T-helper 1 cell treated with Interleukin-12 subunit alpha and Interleukin-12 subunit beta and Interleukin-4 antibody, amounts not matched to agents 30 μg/mL and 1 μg/mL, for 36 hours (primary cell): ENCODE measurements around the gene FGFR2.

ENCODE experiments used
- H3K27ac Mint-ChIP-seq: one replicate; pipeline ENCODE4 v1.8.0; 2021; ENCODE audit warnings: mild to moderate bottlenecking, mixed read lengths
- H3K27me3 Mint-ChIP-seq: one replicate; pipeline ENCODE4 v1.8.0; 2021; ENCODE audit warnings: low read depth, mixed read lengths
- H3K36me3 Mint-ChIP-seq: one replicate; pipeline ENCODE4 v1.8.0; 2021; ENCODE audit warnings: low read depth, mixed read lengths
- H3K4me1 Mint-ChIP-seq: one replicate; pipeline ENCODE4 v1.8.0; 2021; ENCODE audit warnings: low read depth, mixed read lengths
- H3K4me3 Mint-ChIP-seq: one replicate; pipeline ENCODE4 v1.8.0; 2021; ENCODE audit warnings: mild to moderate bottlenecking, moderate library complexity, mixed read lengths
- H3K9me3 Mint-ChIP-seq: one replicate; pipeline ENCODE4 v1.8.0; 2021; ENCODE audit warnings: mixed read lengths

FGFR2 gene

GRCh38 chr10:121536310-121536913 lies 61.8 kb downstream of the FGFR2 start:
- H3K9me3 Mint-ChIP-seq = no peaks in the 10 kb centered on the region
- H3K4me1 Mint-ChIP-seq = no peaks in the 10 kb centered on the region
- H3K27me3 Mint-ChIP-seq = no peaks in the 10 kb centered on the region
- H3K27ac Mint-ChIP-seq = no peak overlapping the region
- H3K36me3 Mint-ChIP-seq = no peaks in the 10 kb centered on the region
- H3K4me3 Mint-ChIP-seq = no peak overlapping the region

GRCh38 chr10:121535381-121535780 lies 62.9 kb downstream of the FGFR2 start:
- no peaks in the 10 kb centered on the region for H3K36me3 Mint-ChIP-seq
- no peaks in the 10 kb centered on the region for H3K4me1 Mint-ChIP-seq
- no peaks in the 10 kb centered on the region for H3K27me3 Mint-ChIP-seq
- H3K4me3 Mint-ChIP-seq = no peak overlapping the region
- no peak overlapping the region for H3K27ac Mint-ChIP-seq
- H3K9me3 Mint-ChIP-seq = no peaks in the 10 kb centered on the region

GRCh38 chr10:121532292-121532864 lies 65.9 kb downstream of the FGFR2 start:
- no peak overlapping the region for H3K4me3 Mint-ChIP-seq
- no peaks in the 10 kb centered on the region for H3K36me3 Mint-ChIP-seq
- no peak overlapping the region for H3K27ac Mint-ChIP-seq
- no peaks in the 10 kb centered on the region for H3K4me1 Mint-ChIP-seq
- no peaks in the 10 kb centered on the region for H3K27me3 Mint-ChIP-seq
- no peaks in the 10 kb centered on the region for H3K9me3 Mint-ChIP-seq

- Mint-ChIP-seq H3K27me3 (no peaks in the 10 kb centered on the region), H3K4me1 (no peaks in the 10 kb centered on the region), H3K27ac (no peak overlapping the region), H3K4me3 (no peak overlapping the region), H3K9me3 (no peaks in the 10 kb centered on the region), H3K36me3 (no peaks in the 10 kb centered on the region)
Observed at GRCh38 chr10:121531830-121532178, 66.4 kb downstream of the FGFR2 start.

GRCh38 chr10:121531076-121531829 lies 67.0 kb downstream of the FGFR2 start:
- Mint-ChIP-seq H3K4me3 (no peak overlapping the region), H3K4me1 (no peaks in the 10 kb centered on the region), H3K9me3 (no peaks in the 10 kb centered on the region), H3K27ac (no peak overlapping the region), H3K36me3 (no peaks in the 10 kb centered on the region), H3K27me3 (no peaks in the 10 kb centered on the region)

GRCh38 chr10:121530481-121531075 lies 67.7 kb downstream of the FGFR2 start:
- Mint-ChIP-seq H3K9me3 (no peaks in the 10 kb centered on the region), H3K36me3 (no peaks in the 10 kb centered on the region), H3K27me3 (no peaks in the 10 kb centered on the region), H3K4me1 (no peaks in the 10 kb centered on the region), H3K4me3 (no peak overlapping the region), H3K27ac (no peak overlapping the region)

- H3K4me1 Mint-ChIP-seq = no peaks in the 10 kb centered on the region
- no peak overlapping the region for H3K27ac Mint-ChIP-seq
- H3K9me3 Mint-ChIP-seq = peaks cover under 1% of the 10 kb centered on the region
- no peaks in the 10 kb centered on the region for H3K36me3 Mint-ChIP-seq
- H3K27me3 Mint-ChIP-seq = no peaks in the 10 kb centered on the region
- no peak overlapping the region for H3K4me3 Mint-ChIP-seq
Observed at GRCh38 chr10:121527690-121528089, 70.6 kb downstream of the FGFR2 start.

GRCh38 chr10:121526801-121527221 lies 71.4 kb downstream of the FGFR2 start:
- Mint-ChIP-seq H3K4me3 (no peak overlapping the region), H3K9me3 (peaks cover 4% of the 10 kb centered on the region), H3K27me3 (no peaks in the 10 kb centered on the region), H3K4me1 (no peaks in the 10 kb centered on the region), H3K36me3 (no peaks in the 10 kb centered on the region), H3K27ac (peak overlapping the region; percentile 29)

- Mint-ChIP-seq H3K36me3 (no peaks in the 10 kb centered on the region), H3K27me3 (no peaks in the 10 kb centered on the region), H3K4me1 (no peaks in the 10 kb centered on the region), H3K27ac (no peak overlapping the region), H3K4me3 (no peak overlapping the region), H3K9me3 (peaks cover 6% of the 10 kb centered on the region)
Observed at GRCh38 chr10:121526135-121526790, 72.0 kb downstream of the FGFR2 start.

GRCh38 chr10:121525251-121526134 lies 72.8 kb downstream of the FGFR2 start:
- Mint-ChIP-seq H3K27me3 (no peaks in the 10 kb centered on the region), H3K4me3 (no peak overlapping the region), H3K36me3 (no peaks in the 10 kb centered on the region), H3K4me1 (no peaks in the 10 kb centered on the region), H3K27ac (no peak overlapping the region), H3K9me3 (peaks cover 6% of the 10 kb centered on the region)

- Mint-ChIP-seq H3K9me3 (peaks cover 6% of the 10 kb centered on the region), H3K4me1 (no peaks in the 10 kb centered on the region), H3K4me3 (no peak overlapping the region), H3K27ac (no peak overlapping the region), H3K27me3 (no peaks in the 10 kb centered on the region), H3K36me3 (no peaks in the 10 kb centered on the region)
Observed at GRCh38 chr10:121524157-121524817, 74.0 kb downstream of the FGFR2 start.

- H3K9me3 Mint-ChIP-seq = peaks cover 6% of the 10 kb centered on the region
- H3K4me3 Mint-ChIP-seq = no peak overlapping the region
- H3K27ac Mint-ChIP-seq = no peak overlapping the region
- H3K36me3 Mint-ChIP-seq = no peaks in the 10 kb centered on the region
- no peaks in the 10 kb centered on the region for H3K27me3 Mint-ChIP-seq
- no peaks in the 10 kb centered on the region for H3K4me1 Mint-ChIP-seq
Observed at GRCh38 chr10:121522831-121523230, 75.4 kb downstream of the FGFR2 start.

- H3K36me3 Mint-ChIP-seq = no peaks in the 10 kb centered on the region
- H3K4me1 Mint-ChIP-seq = no peaks in the 10 kb centered on the region
- H3K27ac Mint-ChIP-seq = no peak overlapping the region
- H3K9me3 Mint-ChIP-seq = peaks cover 6% of the 10 kb centered on the region
- no peak overlapping the region for H3K4me3 Mint-ChIP-seq
- no peaks in the 10 kb centered on the region for H3K27me3 Mint-ChIP-seq
Observed at GRCh38 chr10:121521794-121522556, 76.3 kb downstream of the FGFR2 start.
